Esophagus muscularis mucosa (tissue), 4 donors: ENCODE results near the gene ATP11C. TPM values are rescaled to one million over a fixed set of nuclear protein-coding genes. Genes with fewer than 3 reads are reported as not detected.
A peak's percentile ranks its signal among the peaks of the same experiment; 100 is the strongest.

Source experiments
- DNase-seq: peaks from one replicate; pipeline ENCODE4 v3.0.0-alpha.2; 2017; ENCODE audit errors: extremely low spot score
- H3K27ac ChIP-seq, 4 donors: fragments of 200-600 bp; sonication (generic); replicated peaks in 1 of 4; 1 replicate in 3 of 4; 2 replicates in 1 of 4; pipeline ENCODE4 v1.5.1; 2016 to 2019; ENCODE audit warnings: mild to moderate bottlenecking in 1 of 4
- H3K27me3 ChIP-seq, 4 donors: fragments of 200-600 bp; sonication (generic); one replicate each; pipeline versions ENCODE4 v1.5.1 to v1.6.0; 2016 to 2019
- H3K36me3 ChIP-seq, 4 donors: fragments of 200-600 bp; sonication (generic); one replicate each; pipeline ENCODE4 v1.5.1; 2016 to 2019
- H3K4me1 ChIP-seq, 4 donors: fragments of 200-600 bp; sonication (generic); one replicate each; pipeline ENCODE4 v1.5.1; 2016 to 2019
- H3K4me3 ChIP-seq, 4 donors: fragments of 200-600 bp; sonication (generic); 1 replicate in 2 of 4; 2 replicates in 2 of 4; pipeline ENCODE4 v1.5.1; 2016 to 2019; ENCODE audit warnings: mild to moderate bottlenecking in 4 of 4, moderate library complexity in 1 of 4
- H3K9me3 ChIP-seq, 4 donors: fragments of 200-600 bp; sonication (generic); 1 replicate in 3 of 4; 2 replicates in 1 of 4; pipeline ENCODE4 v1.5.1; 2016 to 2019
- CTCF ChIP-seq, 3 experiments: fragments of 200-600 bp in 2 of 3; fragments of 450-650 bp in 1 of 3; sonication (generic) in 2 of 3; IDR thresholded peaks; one replicate each; pipeline ENCODE4 v1.5.1; 2017 to 2019; ENCODE audit warnings: antibody characterized with exemption in 3 of 3, mild to moderate bottlenecking in 2 of 3, moderate library complexity in 1 of 3
- EP300 ChIP-seq: sonication (generic); formaldehyde crosslinking; IDR thresholded peaks from one replicate; pipeline ENCODE4 v1.6.1; 2017; ENCODE audit warnings: antibody characterized with exemption
- POLR2A ChIP-seq: fragments of 450-650 bp; IDR thresholded peaks from one replicate; pipeline ENCODE4 v1.6.1; 2017; ENCODE audit warnings: antibody characterized with exemption, moderate library complexity, mild to moderate bottlenecking, low read depth
- POLR2AphosphoS5 ChIP-seq, 2 donors: sonication (generic); formaldehyde crosslinking; IDR thresholded peaks; one replicate each; pipeline ENCODE4 v1.6.1; 2017; ENCODE audit warnings: antibody characterized with exemption in 2 of 2
- WGBS: methylation state at CpG from one replicate; pipeline ENCODE4 v1.1.5; 2018; 5-methylcytosine and 5-hydroxymethylcytosine counted together
- intact Hi-C: fragments of 100-400 bp; cut with DNase I; formaldehyde crosslinking; loops from one replicate; pipeline ENCODE4 v1.15.1; 2023
- total RNA-seq, 4 donors: library from RNA; depleted of rRNA; stranded (reverse); fragments of >200 nt; gene quantifications; one replicate each; pipeline versions ENCODE4 v1.1.0 to v1.2.1, GENCODE V29; 2016

Gene ATP11C
- total RNA-seq, 4 donors from 2014 or later: 17.9 to 29.2 (median 22.4) TPM

- intact Hi-C loops: no loop called here
- H3K9me3 ChIP-seq: no peaks in the 10 kb centered on the region
- peaks cover 0 to 16% (median 3%) of the 10 kb centered on the region in 4 donors for H3K36me3 ChIP-seq
- H3K4me1 ChIP-seq: no peaks in the 10 kb centered on the region
- WGBS: 76% methylated on average over 5 of the region's 5 CpGs
- TF ChIP-seq CTCF (IDR thresholded peaks at IDR 0.05): no peak
- TF ChIP-seq EP300: no peak
- TF ChIP-seq POLR2AphosphoS5 (IDR thresholded peaks at IDR 0.05): no peak
- no peak for TF ChIP-seq POLR2A
- H3K27me3 ChIP-seq: no peaks in the 10 kb centered on the region
- no peak for DNase-seq
- no peak overlapping the region for H3K4me3 ChIP-seq
- no peak overlapping the region for H3K27ac ChIP-seq
These were observed 166.3 kb downstream of the ATP11C start for GRCh38 chrX:139766545-139766983.

GRCh38 chrX:139762400-139763183 is 170.3 kb downstream of the ATP11C start:
- DNase-seq: no peak
- intact Hi-C loops: no loop called here
- Histone ChIP-seq H3K4me3 (no peak overlapping the region), H3K9me3 (no peaks in the 10 kb centered on the region), H3K27me3 (no peaks in the 10 kb centered on the region), H3K27ac (no peak overlapping the region), H3K4me1 (no peaks in the 10 kb centered on the region), H3K36me3 (peaks cover 0 to 19% (median 2%) of the 10 kb centered on the region in 4 donors)
- TF ChIP-seq POLR2A: no peak
- no peak for TF ChIP-seq POLR2AphosphoS5 (IDR thresholded peaks at IDR 0.05)
- TF ChIP-seq EP300: no peak
- TF ChIP-seq CTCF (IDR thresholded peaks at IDR 0.05): no peak
- 83% methylated on average over 4 of the region's 4 CpGs for WGBS

- 67% methylated on average over 4 of the region's 4 CpGs for WGBS
- Histone ChIP-seq H3K36me3 (peaks cover 0 to 3% (median 0%) of the 10 kb centered on the region in 4 donors), H3K27ac (no peak overlapping the region), H3K27me3 (no peaks in the 10 kb centered on the region), H3K4me1 (no peaks in the 10 kb centered on the region), H3K4me3 (no peak overlapping the region), H3K9me3 (peaks cover 0 to 5% (median 2%) of the 10 kb centered on the region in 4 donors)
- intact Hi-C loops: no loop called here
- no peak for DNase-seq
- no peak for TF ChIP-seq EP300
- TF ChIP-seq POLR2AphosphoS5 (IDR thresholded peaks at IDR 0.05): no peak
- no peak for TF ChIP-seq POLR2A
- TF ChIP-seq CTCF (IDR thresholded peaks at IDR 0.05): peak in 1 of 3 experiments; percentile 15
These were observed 173.2 kb downstream of the ATP11C start for GRCh38 chrX:139759637-139760036.

GRCh38 chrX:139758809-139759208 is 174.0 kb downstream of the ATP11C start:
- Histone ChIP-seq H3K36me3 (peaks cover 0 to 3% (median 0%) of the 10 kb centered on the region in 4 donors), H3K4me3 (no peak overlapping the region), H3K27me3 (no peaks in the 10 kb centered on the region), H3K4me1 (no peaks in the 10 kb centered on the region), H3K9me3 (peaks cover 0 to 13% (median 4%) of the 10 kb centered on the region in 4 donors), H3K27ac (no peak overlapping the region)
- no peak for DNase-seq
- intact Hi-C loops: no loop called here
- 95% methylated on average over 1 of the region's 1 CpG for WGBS
- TF ChIP-seq POLR2A (no peak), EP300 (no peak), POLR2AphosphoS5 (IDR thresholded peaks at IDR 0.05) (no peak), CTCF (IDR thresholded peaks at IDR 0.05) (no peak)
